GM12878 (cell line): ENCODE results near the gene PPP2R3B. TPM values are rescaled to one million over a fixed set of nuclear protein-coding genes. Genes with fewer than 3 reads are reported as not detected.

Source experiments
- ATAC-seq: fragments of 200-7000 bp; cut with Tn5 transposase; 3 replicates; pipeline ENCODE4 v1.9.1; 2020; ENCODE audit warnings: mild to moderate bottlenecking, moderate library complexity
- BruUV-seq: library from RNA; stranded (reverse); fragments of 400-500 nt; replicated peaks from 2 replicates; lab custom pipeline; 2021; lab: Mats Ljungman, UMichigan
- CTCF ChIA-PET: fragments of 300-600 bp; sonication (Branson Sonifier 250); formaldehyde crosslinking; extraction: SDS; loops from one replicate; lab custom pipeline; 2021; ENCODE audit warnings: inconsistent platforms; lab: Yijun Ruan, JAX
- POLR2A ChIA-PET: fragments of 350-600 bp; formaldehyde crosslinking; extraction: SDS; loops from one replicate; lab custom pipeline; 2021; ENCODE audit warnings: inconsistent platforms; lab: Charles Lee
- RAD21 ChIA-PET: fragments of 300-600 bp; sonication (Branson Sonifier 250); formaldehyde crosslinking; loops from one replicate; lab custom pipeline; 2023; ENCODE audit warnings: antibody characterized with exemption; ENCODE audit not compliant: unreplicated experiment; lab: Charles Lee
- SMC1A ChIA-PET: fragments of 300-600 bp; sonication (Branson Sonifier 250); formaldehyde crosslinking; loops from one replicate; lab custom pipeline; 2023; ENCODE audit not compliant: unreplicated experiment, uncharacterized antibody; lab: Charles Lee
- DNase-seq: peaks from one replicate; pipeline ENCODE4 v3.0.0-alpha.2; 2011; ENCODE audit warnings: low read depth, low spot score
- FAIRE-seq: peaks from 3 replicates; lab custom pipeline; 2011; peaks lifted over from hg19 to GRCh38; lab: Jason Lieb, UNC
- H2AFZ ChIP-seq: 2 replicates; pipeline ENCODE4 v1.6.0; 2011; ENCODE audit warnings: low read depth, low read length, control low read depth; ENCODE audit not compliant: control insufficient read depth
- H3K27ac ChIP-seq: 2 replicates; pipeline ENCODE4 v1.5.1; 2011; ENCODE audit warnings: control low read depth; ENCODE audit not compliant: control insufficient read depth, insufficient read depth
- H3K27me3 ChIP-seq, 2 experiments: replicated peaks in 1 of 2; 2 replicates each; pipeline versions ENCODE4 v1.6.0 to v1.6.1; 2011; ENCODE audit warnings: low read length in 1 of 2; ENCODE audit not compliant: control insufficient read depth in 2 of 2, insufficient read depth in 2 of 2
- H3K36me3 ChIP-seq, 2 experiments: 2 replicates each; pipeline ENCODE4 v1.5.1; 2011; ENCODE audit warnings: low read length in 1 of 2; ENCODE audit not compliant: control insufficient read depth in 2 of 2, insufficient read depth in 2 of 2
- H3K4me1 ChIP-seq: 2 replicates; pipeline ENCODE4 v1.6.1; 2011; ENCODE audit warnings: mild to moderate bottlenecking, low read length, moderate library complexity, mixed read lengths; ENCODE audit not compliant: control insufficient read depth, insufficient read depth
- H3K4me2 ChIP-seq: 2 replicates; pipeline ENCODE4 v1.6.0; 2011; ENCODE audit warnings: control low read depth; ENCODE audit not compliant: control insufficient read depth, insufficient read depth
- H3K4me3 ChIP-seq: fragments of 200-600 bp; sonication (generic); 2 replicates; pipeline ENCODE4 v1.5.1; 2016
- H3K79me2 ChIP-seq: 2 replicates; pipeline ENCODE4 v1.6.0; 2011; ENCODE audit warnings: low read length; ENCODE audit not compliant: control insufficient read depth, insufficient read depth
- H3K9ac ChIP-seq: 2 replicates; pipeline ENCODE4 v1.8.0; 2011; ENCODE audit warnings: low read length, control low read depth, mixed read lengths; ENCODE audit not compliant: control insufficient read depth, insufficient read depth
- H3K9me3 ChIP-seq: replicated peaks from 3 replicates; pipeline ENCODE4 v1.5.1; 2011; ENCODE audit warnings: mild to moderate bottlenecking, low read length; ENCODE audit not compliant: control insufficient read depth, insufficient read depth
- H4K20me1 ChIP-seq: 2 replicates; pipeline ENCODE4 v1.6.0; 2011; ENCODE audit not compliant: control insufficient read depth, insufficient read depth
- ASH2L ChIP-seq: fragments of 300-600, 200-600 bp; sonication (generic); IDR thresholded peaks from 2 replicates; pipeline ENCODE4 v1.6.1; 2017; ENCODE audit warnings: low read depth, mild to moderate bottlenecking, borderline replicate concordance
- BMI1 ChIP-seq: fragments of 450-650 bp; IDR thresholded peaks from 2 replicates; pipeline ENCODE4 v1.6.1; 2016; ENCODE audit warnings: mild to moderate bottlenecking, moderate library complexity, borderline replicate concordance
- ESRRA ChIP-seq: IDR thresholded peaks from 2 replicates; pipeline ENCODE4 v1.6.1; 2012; ENCODE audit warnings: mild to moderate bottlenecking, low read length, improper control_type of control experiment
- PAX5 ChIP-seq: IDR thresholded peaks from 2 replicates; pipeline ENCODE4 v1.6.1; 2011; ENCODE audit warnings: low read depth, low read length, borderline replicate concordance
- WGBS: methylation state at CpG from one replicate; pipeline ENCODE4 v1.1.6; 2016; ENCODE audit warnings: low lambda C conversion rate; ENCODE audit not compliant: insufficient replicate concordance, insufficient coverage; ENCODE audit errors: missing lambda C conversion rate; 5-methylcytosine and 5-hydroxymethylcytosine counted together
- in situ Hi-C: fragments of 300-500 bp; cut with MboI; formaldehyde crosslinking; loops from 9 replicates; pipeline ENCODE4 v1.14.3; 2018; ENCODE audit warnings: mixed read lengths
- intact Hi-C: fragments of 100-400 bp; cut with micrococcal nuclease; formaldehyde crosslinking; loops from one replicate; pipeline ENCODE4 v1.14.2; 2022; ENCODE audit not compliant: unreplicated experiment
- polyA plus RNA-seq, 11 experiments: library from polyadenylated mRNA; depleted of rRNA in 4 of 11; unstranded in 6 of 11; stranded (reverse) in 5 of 11; fragments of >200 nt; fragmentation: Nextera tagmentation in 4 of 11; fragmentation: Illumina TruSeq in 1 of 11; extraction: Ambion mirVana in 4 of 11; extraction: Trizol in 1 of 11; gene quantifications; 1 replicate in 1 of 11; 2 replicates in 10 of 11; pipeline versions ENCODE4 v1.2.1 to v1.2.3, GENCODE V29; 2011 to 2016; ENCODE audit warnings: inconsistent platforms in 2 of 11, missing spikeins in 2 of 11, low read depth in 1 of 11
- total RNA-seq, 4 experiments: library from RNA; depleted of rRNA in 3 of 4; stranded (reverse); fragments of >200 nt in 3 of 4; fragmentation: Illumina TruSeq in 1 of 4; extraction: Trizol in 1 of 4; gene quantifications; 2 replicates each; pipeline versions ENCODE4 v1.2.1 to v1.2.3, GENCODE V29; 2013 to 2021
- TF ChIP-seq, protein P1 (sequence below): fragments of 450-650 bp; IDR thresholded peaks from 2 replicates; pipeline ENCODE4 v1.6.1; 2017; ENCODE audit warnings: mild to moderate bottlenecking
- TF ChIP-seq, protein P2 (sequence below): IDR thresholded peaks from 2 replicates; pipeline ENCODE4 v1.6.1; 2011; ENCODE audit warnings: borderline replicate concordance, low read depth, mild to moderate bottlenecking, moderate library complexity, mixed read lengths, low read length; ENCODE audit not compliant: insufficient read depth; ENCODE audit errors: extremely low read length

PPP2R3B gene
- total and polyA plus RNA-seq, 10 of the 15 experiments (the other 5 are each of a cell fraction or from before 2014, with no cell fraction given): 0.11 to 34.3 (median 9.7) TPM; not detected in 1

DNA sequence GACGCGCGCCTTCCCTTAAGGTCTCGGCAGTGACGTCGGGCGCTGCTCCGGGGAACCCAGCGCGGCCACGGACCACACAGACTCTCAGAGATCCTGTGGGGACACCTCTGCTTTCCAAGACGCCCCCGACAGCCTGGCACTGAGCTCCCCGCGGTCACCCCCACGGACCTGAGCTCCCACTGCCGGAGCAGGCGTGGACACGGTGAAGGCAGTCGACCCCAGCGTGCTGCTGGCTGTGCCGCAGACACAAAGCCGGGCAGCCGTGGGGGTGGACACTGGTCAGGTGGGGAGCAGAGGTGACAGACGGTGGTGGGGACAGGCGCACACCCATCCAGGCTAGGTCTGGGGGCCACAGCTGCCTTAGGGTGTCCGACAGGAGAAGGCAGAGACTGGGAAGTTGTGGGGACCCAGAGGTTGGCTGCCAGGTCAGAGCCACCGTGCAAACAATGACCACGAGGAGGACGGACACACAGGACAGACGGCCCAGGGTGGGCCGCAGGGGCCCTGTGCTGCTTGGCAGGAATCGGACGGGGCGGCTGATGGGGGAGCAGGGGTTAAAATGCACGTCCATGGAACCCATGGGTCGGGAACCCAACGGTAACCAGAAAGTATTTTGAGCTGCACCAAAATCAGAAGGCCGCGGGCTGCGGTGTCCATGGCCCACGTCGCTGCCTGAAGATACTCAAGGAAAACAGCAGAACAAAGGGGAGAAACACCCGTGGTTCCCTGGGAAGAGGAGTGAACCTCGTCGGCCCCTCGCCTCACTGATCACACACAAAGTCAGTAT is 51.5 kb downstream of the PPP2R3B start:
- no peak for ATAC-seq
- SMC1A ChIA-PET: no interaction called here
- BruUV-seq: no TSS peak
- Histone ChIP-seq H3K9me3 (no peaks in the 10 kb centered on the region; the same call in 1 of the 3 replicates), H3K9ac (no peak overlapping the region), H4K20me1 (no peaks in the 10 kb centered on the region), H3K79me2 (no peaks in the 10 kb centered on the region), H3K36me3 (no peaks in the 10 kb centered on the region), H3K4me1 (no peaks in the 10 kb centered on the region), H3K4me3 (no peak overlapping the region), H3K27me3 (no peaks in the 10 kb centered on the region), H3K27ac (no peak overlapping the region), H2AFZ (no peak overlapping the region), H3K4me2 (no peak overlapping the region)
- DNase-seq: no peak
- POLR2A ChIA-PET: no interaction called here
- RAD21 ChIA-PET: no interaction called here
- no peak for FAIRE-seq
- TF ChIP-seq, protein P1, sequence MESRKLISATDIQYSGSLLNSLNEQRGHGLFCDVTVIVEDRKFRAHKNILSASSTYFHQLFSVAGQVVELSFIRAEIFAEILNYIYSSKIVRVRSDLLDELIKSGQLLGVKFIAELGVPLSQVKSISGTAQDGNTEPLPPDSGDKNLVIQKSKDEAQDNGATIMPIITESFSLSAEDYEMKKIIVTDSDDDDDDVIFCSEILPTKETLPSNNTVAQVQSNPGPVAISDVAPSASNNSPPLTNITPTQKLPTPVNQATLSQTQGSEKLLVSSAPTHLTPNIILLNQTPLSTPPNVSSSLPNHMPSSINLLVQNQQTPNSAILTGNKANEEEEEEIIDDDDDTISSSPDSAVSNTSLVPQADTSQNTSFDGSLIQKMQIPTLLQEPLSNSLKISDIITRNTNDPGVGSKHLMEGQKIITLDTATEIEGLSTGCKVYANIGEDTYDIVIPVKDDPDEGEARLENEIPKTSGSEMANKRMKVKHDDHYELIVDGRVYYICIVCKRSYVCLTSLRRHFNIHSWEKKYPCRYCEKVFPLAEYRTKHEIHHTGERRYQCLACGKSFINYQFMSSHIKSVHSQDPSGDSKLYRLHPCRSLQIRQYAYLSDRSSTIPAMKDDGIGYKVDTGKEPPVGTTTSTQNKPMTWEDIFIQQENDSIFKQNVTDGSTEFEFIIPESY: no peak
- TF ChIP-seq PAX5 (no peak), ESRRA (no peak), ASH2L (no peak), BMI1 (no peak)
- TF ChIP-seq, protein P2, sequence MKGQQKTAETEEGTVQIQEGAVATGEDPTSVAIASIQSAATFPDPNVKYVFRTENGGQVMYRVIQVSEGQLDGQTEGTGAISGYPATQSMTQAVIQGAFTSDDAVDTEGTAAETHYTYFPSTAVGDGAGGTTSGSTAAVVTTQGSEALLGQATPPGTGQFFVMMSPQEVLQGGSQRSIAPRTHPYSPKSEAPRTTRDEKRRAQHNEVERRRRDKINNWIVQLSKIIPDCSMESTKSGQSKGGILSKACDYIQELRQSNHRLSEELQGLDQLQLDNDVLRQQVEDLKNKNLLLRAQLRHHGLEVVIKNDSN: no peak
- in situ Hi-C loops: no loop called here
- WGBS: 95% methylated on average over 39 of the region's 47 CpGs
- CTCF ChIA-PET: no interaction called here
- intact Hi-C loops: no loop called here
